T-helper 22 cell (primary cell): Measurements from ENCODE around the gene CBL.
"Not testable (repeated sequence)": the region's sequence is repeated elsewhere in the genome, so short reads cannot be mapped to it uniquely, and the experiment has no call there.

Experiments used
- DNase-seq: peaks from one replicate; pipeline ENCODE4 v3.0.0-alpha.2; 2020; ENCODE audit warnings: low read depth

The CBL gene

GRCh38 chr11:119185981-119186634 lies 20.0 kb upstream of the CBL start:
- DNase-seq = no peak

GRCh38 chr11:119187123-119187892 lies 18.8 kb upstream of the CBL start:
- no peak for DNase-seq

- DNase-seq = no peak
Measured at GRCh38 chr11:119188067-119188466, 18.1 kb upstream of the CBL start.

- no peak for DNase-seq
Measured at GRCh38 chr11:119188887-119189286, 17.3 kb upstream of the CBL start.

- no peak for DNase-seq
Measured at GRCh38 chr11:119189393-119189792, 16.7 kb upstream of the CBL start.

- no peak for DNase-seq
Measured at GRCh38 chr11:119190531-119190930, 15.6 kb upstream of the CBL start.

- DNase-seq = not testable (repeated sequence)
Measured at GRCh38 chr11:119191265-119191664, 14.9 kb upstream of the CBL start.

GRCh38 chr11:119192111-119192510 lies 14.0 kb upstream of the CBL start:
- DNase-seq = no peak

GRCh38 chr11:119193001-119193400 lies 13.1 kb upstream of the CBL start:
- no peak for DNase-seq

- no peak for DNase-seq
Measured at GRCh38 chr11:119193626-119194025, 12.5 kb upstream of the CBL start.

- no peak for DNase-seq
Measured at GRCh38 chr11:119194811-119195440, 11.2 kb upstream of the CBL start.

- DNase-seq = no peak
Measured at GRCh38 chr11:119195680-119196079, 10.5 kb upstream of the CBL start.

- peak; percentile 39 for DNase-seq
Measured at GRCh38 chr11:119196833-119197483, 9.2 kb upstream of the CBL start.

- no peak for DNase-seq
Measured at GRCh38 chr11:119198925-119199324, 7.2 kb upstream of the CBL start.

GRCh38 chr11:119201236-119201635 lies 4.9 kb upstream of the CBL start:
- DNase-seq = not testable (repeated sequence)

- DNase-seq = no peak
Measured at GRCh38 chr11:119202554-119202953, 3.6 kb upstream of the CBL start.

GRCh38 chr11:119204066-119204465 lies 2.1 kb upstream of the CBL start:
- no peak for DNase-seq

- DNase-seq = no peak
Measured at GRCh38 chr11:119205080-119205479, 1.1 kb upstream of the CBL start.

- peak; percentile 41 for DNase-seq
Measured at GRCh38 chr11:119206511-119207414, 624 bp downstream of the CBL start.

GRCh38 chr11:119207415-119207960 lies 1.3 kb downstream of the CBL start:
- DNase-seq = no peak

GRCh38 chr11:119209186-119209585 lies 3.0 kb downstream of the CBL start:
- no peak for DNase-seq
